IMR-90 (cell line): ENCODE results near the gene CHAT. TPM values are rescaled to one million over a fixed set of nuclear protein-coding genes. Genes with fewer than 3 reads are reported as not detected.

Experiments
- ATAC-seq: fragments of 200-7000 bp; cut with Tn5 transposase; 2 replicates; pipeline ENCODE4 v1.9.1; 2020; ENCODE audit warnings: low read depth, mild to moderate bottlenecking, moderate library complexity
- BruUV-seq: library from RNA; stranded (reverse); fragments of 400-500 nt; replicated peaks from 2 replicates; lab custom pipeline; 2021; lab: Mats Ljungman, UMichigan
- CTCF ChIA-PET: fragments of 300-600 bp; formaldehyde crosslinking; extraction: SDS; loops from one replicate; lab custom pipeline; 2021; ENCODE audit warnings: antibody characterized with exemption; lab: Yijun Ruan, JAX
- POLR2A ChIA-PET: fragments of 300-600 bp; sonication (Branson Sonifier 250); formaldehyde crosslinking; loops from one replicate; lab custom pipeline; 2022; ENCODE audit warnings: antibody characterized with exemption; ENCODE audit not compliant: unreplicated experiment; lab: Charles Lee
- DNase-seq: peaks from one replicate; pipeline ENCODE4 v3.0.0; 2013
- H2AFZ ChIP-seq: replicated peaks from 2 replicates; pipeline ENCODE3; 2013; ENCODE audit warnings: low read length, mild to moderate bottlenecking; ENCODE audit not compliant: poor library complexity
- H2AK5ac ChIP-seq: 2 replicates; pipeline ENCODE4 v1.6.1; 2013; ENCODE audit warnings: low read depth, low read length, inconsistent platforms
- H2AK9ac ChIP-seq: replicated peaks from 2 replicates; pipeline ENCODE3; 2013; ENCODE audit warnings: mild to moderate bottlenecking, low read depth, low read length, moderate library complexity; ENCODE audit not compliant: poor library complexity
- H2BK120ac ChIP-seq: 2 replicates; pipeline ENCODE4 v1.6.1; 2013; ENCODE audit warnings: low read depth, low read length, inconsistent platforms
- H2BK15ac ChIP-seq: 3 replicates; pipeline ENCODE4 v1.6.1; 2013; ENCODE audit warnings: low read depth, low read length, inconsistent platforms
- H2BK20ac ChIP-seq: 2 replicates; pipeline ENCODE4 v1.6.1; 2013; ENCODE audit warnings: low read depth, mild to moderate bottlenecking, inconsistent platforms, low read length, moderate library complexity
- H2BK5ac ChIP-seq: 2 replicates; pipeline ENCODE4 v1.6.1; 2013; ENCODE audit warnings: mild to moderate bottlenecking, low read depth, low read length, inconsistent platforms; ENCODE audit not compliant: poor library complexity, severe bottlenecking
- H3K14ac ChIP-seq: replicated peaks from 2 replicates; pipeline ENCODE4 v1.6.1; 2013; ENCODE audit warnings: low read depth, low read length, inconsistent platforms
- H3K18ac ChIP-seq: 2 replicates; pipeline ENCODE4 v1.6.1; 2013; ENCODE audit warnings: low read depth, low read length, control low read depth
- H3K23ac ChIP-seq: 2 replicates; pipeline ENCODE4 v1.6.1; 2013; ENCODE audit warnings: low read depth, low read length, inconsistent platforms
- H3K27ac ChIP-seq: 2 replicates; pipeline ENCODE4 v1.5.1; 2013; ENCODE audit warnings: mild to moderate bottlenecking, control low read depth, low read length; ENCODE audit not compliant: insufficient read depth
- H3K27me3 ChIP-seq: 2 replicates; pipeline ENCODE4 v1.6.1; 2013; ENCODE audit warnings: low read length; ENCODE audit not compliant: control insufficient read depth, insufficient read depth
- H3K36me3 ChIP-seq: 2 replicates; pipeline ENCODE4 v1.6.1; 2013; ENCODE audit warnings: low read length, mixed read lengths; ENCODE audit not compliant: control insufficient read depth, insufficient read depth
- H3K4ac ChIP-seq: 2 replicates; pipeline ENCODE4 v1.6.1; 2013; ENCODE audit warnings: low read depth, low read length, inconsistent platforms
- H3K4me1 ChIP-seq: 2 replicates; pipeline ENCODE4 v1.6.1; 2013; ENCODE audit warnings: low read length, mixed read lengths; ENCODE audit not compliant: control insufficient read depth, insufficient read depth
- H3K4me2 ChIP-seq: 2 replicates; pipeline ENCODE4 v1.6.1; 2013; ENCODE audit warnings: low read depth, mild to moderate bottlenecking, control low read depth, low read length, moderate library complexity
- H3K4me3 ChIP-seq: 2 replicates; pipeline ENCODE4 v1.5.1; 2013; ENCODE audit warnings: low read depth, mild to moderate bottlenecking, control low read depth, low read length, moderate library complexity; ENCODE audit not compliant: insufficient read depth
- H3K56ac ChIP-seq: 2 replicates; pipeline ENCODE4 v1.6.1; 2013; ENCODE audit warnings: low read length, inconsistent platforms; ENCODE audit not compliant: insufficient read depth; ENCODE audit errors: extremely low read depth
- H3K79me1 ChIP-seq, 2 experiments: 2 replicates each; pipeline ENCODE4 v1.6.1; 2013; ENCODE audit warnings: low read length in 2 of 2, inconsistent platforms in 1 of 2, low read depth in 1 of 2
- H3K9ac ChIP-seq: 2 replicates; pipeline ENCODE4 v1.6.1; 2013; ENCODE audit warnings: low read depth, low read length, control low read depth
- H3K9me1 ChIP-seq: 2 replicates; pipeline ENCODE4 v1.6.1; 2013; ENCODE audit warnings: low read length, inconsistent platforms; ENCODE audit not compliant: insufficient read depth
- H3K9me3 ChIP-seq: 2 replicates; pipeline ENCODE4 v1.6.1; 2013; ENCODE audit warnings: low read length; ENCODE audit not compliant: control insufficient read depth, insufficient read depth
- H4K20me1 ChIP-seq: 2 replicates; pipeline ENCODE4 v1.6.1; 2013; ENCODE audit warnings: low read length, inconsistent platforms; ENCODE audit not compliant: insufficient read depth
- H4K5ac ChIP-seq: 2 replicates; pipeline ENCODE4 v1.6.1; 2013; ENCODE audit warnings: mild to moderate bottlenecking, low read depth, low read length, control low read depth
- H4K8ac ChIP-seq, 2 experiments: 2 replicates each; pipeline ENCODE4 v1.6.1; 2013; ENCODE audit warnings: low read depth in 2 of 2, low read length in 2 of 2, control low read depth in 1 of 2, inconsistent platforms in 1 of 2
- H4K91ac ChIP-seq: 2 replicates; pipeline ENCODE4 v1.6.1; 2013; ENCODE audit warnings: low read depth, low read length, inconsistent platforms; ENCODE audit not compliant: insufficient read depth
- BHLHE40 ChIP-seq: fragments of 150-350 bp; IDR thresholded peaks from 2 replicates; pipeline ENCODE4 v1.6.1; 2016; ENCODE audit warnings: mild to moderate bottlenecking, low read depth, low read length
- CEBPB ChIP-seq: IDR thresholded peaks from 2 replicates; pipeline ENCODE4 v1.6.1; 2012; ENCODE audit warnings: low read depth, low read length, improper control_type of control experiment
- CHD1 ChIP-seq: IDR thresholded peaks from 2 replicates; pipeline ENCODE4 v1.6.1; 2012; ENCODE audit warnings: low read depth, low read length, improper control_type of control experiment
- CTCF ChIP-seq: conservative IDR thresholded peaks from 2 replicates; pipeline ENCODE4 v1.5.1; 2012; ENCODE audit warnings: mild to moderate bottlenecking, low read depth, low read length, improper control_type of control experiment
- ELK1 ChIP-seq: fragments of 150-350 bp; IDR thresholded peaks from 2 replicates; pipeline ENCODE4 v1.6.1; 2016; ENCODE audit warnings: low read depth, mild to moderate bottlenecking, low read length, moderate library complexity, borderline replicate concordance
- FOS ChIP-seq: fragments of 150-350 bp; IDR thresholded peaks from 2 replicates; pipeline ENCODE4 v1.6.1; 2016; ENCODE audit warnings: low read depth, low read length
- MAFK ChIP-seq: IDR thresholded peaks from 2 replicates; pipeline ENCODE4 v1.6.1; 2012; ENCODE audit warnings: low read depth, low read length, improper control_type of control experiment
- MAZ ChIP-seq: IDR thresholded peaks from 2 replicates; pipeline ENCODE4 v1.6.1; 2012; ENCODE audit warnings: low read depth, mild to moderate bottlenecking, low read length, improper control_type of control experiment, moderate library complexity, borderline replicate concordance
- MXI1 ChIP-seq: IDR thresholded peaks from 2 replicates; pipeline ENCODE4 v1.6.1; 2012; ENCODE audit warnings: low read depth, mild to moderate bottlenecking, low read length, moderate library complexity, borderline replicate concordance
- NFE2L2 ChIP-seq: fragments of 150-350 bp; IDR thresholded peaks from 2 replicates; pipeline ENCODE4 v1.6.1; 2016; ENCODE audit warnings: low read depth, mild to moderate bottlenecking, low read length
- POLR2A ChIP-seq: IDR thresholded peaks from 2 replicates; pipeline ENCODE4 v1.6.1; 2012; ENCODE audit warnings: mild to moderate bottlenecking, low read depth, low read length
- RAD21 ChIP-seq: IDR thresholded peaks from 2 replicates; pipeline ENCODE4 v1.6.1; 2012; ENCODE audit warnings: low read length, improper control_type of control experiment
- RCOR1 ChIP-seq: IDR thresholded peaks from 2 replicates; pipeline ENCODE4 v1.6.1; 2012; ENCODE audit warnings: mild to moderate bottlenecking, low read length, improper control_type of control experiment; ENCODE audit not compliant: insufficient replicate concordance
- RFX5 ChIP-seq: IDR thresholded peaks from 2 replicates; pipeline ENCODE4 v1.8.0; 2012; ENCODE audit warnings: low read depth, mild to moderate bottlenecking, low read length, moderate library complexity
- SMC3 ChIP-seq: fragments of 150-350 bp; IDR thresholded peaks from 2 replicates; pipeline ENCODE4 v1.6.1; 2016; ENCODE audit warnings: low read depth, mild to moderate bottlenecking, antibody characterized with exemption, low read length, moderate library complexity
- USF2 ChIP-seq: fragments of 150-350 bp; IDR thresholded peaks from 2 replicates; pipeline ENCODE4 v1.6.1; 2017; ENCODE audit warnings: mild to moderate bottlenecking, antibody characterized with exemption, low read length, low read depth
- WGBS, 2 experiments: methylation state at CpG; one replicate each; pipeline versions ENCODE4 v1.1.5 to v1.1.7; 2013; ENCODE audit warnings: missing lambda C conversion rate in 2 of 2; ENCODE audit not compliant: insufficient read length in 1 of 2; ENCODE audit errors: extremely low coverage in 2 of 2; 5-methylcytosine and 5-hydroxymethylcytosine counted together
- dilution Hi-C: fragments of 300-500 bp; cut with HindIII; formaldehyde crosslinking; loops from one replicate; pipeline ENCODE4 v1.14.3; 2018; ENCODE audit warnings: low sequenced_read_pairs; ENCODE audit not compliant: unreplicated experiment
- in situ Hi-C: fragments of 300-500 bp; cut with MboI; formaldehyde crosslinking; loops from 3 replicates; pipeline ENCODE4 v1.14.3; 2019; ENCODE audit warnings: low sequenced_read_pairs, inconsistent platforms, mixed read lengths
- intact Hi-C: fragments of 100-400 bp; cut with micrococcal nuclease; formaldehyde crosslinking; loops from 2 replicates; pipeline ENCODE4 v1.10.0; 2022
- polyA plus RNA-seq, 3 experiments: library from polyadenylated mRNA; depleted of rRNA; stranded (reverse); fragments of >200 nt; gene quantifications; 2 replicates each; pipeline ENCODE4 v1.2.3, GENCODE V29; 2012; ENCODE audit warnings: low replicate concordance in 1 of 3
- total RNA-seq: library from RNA; depleted of rRNA; stranded (reverse); fragments of >200 nt; gene quantifications from 2 replicates; pipeline ENCODE4 v1.2.3, GENCODE V29; 2012

CHAT gene
- total and polyA plus RNA-seq, 2 of the 4 experiments (the other 2 are of a cell fraction), result not detected

GRCh38 chr10:49647554-49647953, 33.7 kb downstream of the CHAT start:
- BruUV-seq, result no TSS peak
- H3K14ac ChIP-seq, result no peak overlapping the region

More at GRCh38 chr10:49647554-49647953, 33.7 kb downstream of the CHAT start:
- H3K23ac ChIP-seq, result no peak overlapping the region
- H2BK5ac ChIP-seq, result no peak overlapping the region
- in situ Hi-C loops (no loop called here), dilution Hi-C loops (no loop called here), intact Hi-C loops (no loop called here)
- H2AK5ac ChIP-seq, result no peak overlapping the region
- H2AK9ac ChIP-seq, result no peak overlapping the region
- ChIA-PET CTCF (no interaction called here), POLR2A (no interaction called here)
- TF ChIP-seq POLR2A (no peak), SMC3 (no peak), MAZ (no peak), MAFK (no peak), CHD1 (no peak), ELK1 (no peak), USF2 (no peak), BHLHE40 (no peak), CTCF (no peak), CEBPB (no peak), FOS (no peak), RAD21 (no peak), NFE2L2 (no peak), RFX5 (no peak), MXI1 (no peak), RCOR1 (no peak)
- no peaks in the 10 kb centered on the region for H3K36me3 ChIP-seq
- H3K4ac ChIP-seq, result no peak overlapping the region
- no peaks in the 10 kb centered on the region for H4K20me1 ChIP-seq
- H3K9me1 ChIP-seq, result no peaks in the 10 kb centered on the region
- no peak overlapping the region for H3K4me3 ChIP-seq
- no peaks in the 10 kb centered on the region for H3K79me1 ChIP-seq
- no peak overlapping the region for H2AFZ ChIP-seq
- no peak overlapping the region for H3K9ac ChIP-seq
- no peak overlapping the region for H3K18ac ChIP-seq
- peaks cover 8% of the 10 kb centered on the region for H3K27me3 ChIP-seq
- no peak overlapping the region for H4K5ac ChIP-seq
- no peaks in the 10 kb centered on the region for H3K9me3 ChIP-seq
- DNase-seq (no peak), ATAC-seq (no peak)
- no peak overlapping the region for H2BK120ac ChIP-seq
- no peaks in the 10 kb centered on the region for H3K4me1 ChIP-seq
- no CpG with 5 or more reads among the region's 4 CpGs for WGBS, 2 experiments
- H3K4me2 ChIP-seq, result no peak overlapping the region
- H3K56ac ChIP-seq, result no peak overlapping the region
- H4K8ac ChIP-seq, result no peak overlapping the region
- no peak overlapping the region for H2BK15ac ChIP-seq
- no peak overlapping the region for H3K27ac ChIP-seq
- no peak overlapping the region for H2BK20ac ChIP-seq
- H4K91ac ChIP-seq, result no peak overlapping the region
